Endothelial cell of umbilical vein (primary cell): ENCODE results near the gene PPARD. TPM values are rescaled to one million over a fixed set of nuclear protein-coding genes. Genes with fewer than 3 reads are reported as not detected.

ENCODE experiments used
- BruUV-seq: library from RNA; stranded (reverse); fragments of 400-500 nt; replicated peaks from 2 replicates; lab custom pipeline; 2021; lab: Mats Ljungman, UMichigan
- CTCF ChIA-PET: fragments of 300-600, 350-600 bp; sonication (Branson Sonifier 250); formaldehyde crosslinking; loops from one replicate; lab custom pipeline; 2021; ENCODE audit warnings: antibody characterized with exemption, inconsistent platforms; lab: Charles Lee
- POLR2A ChIA-PET: fragments of 300-600, 350-600 bp; sonication (Branson Sonifier 250); formaldehyde crosslinking; loops from one replicate; lab custom pipeline; 2021; ENCODE audit warnings: antibody characterized with exemption, inconsistent platforms; lab: Charles Lee
- DNase-seq: peaks from one replicate; pipeline ENCODE4 v3.0.0-alpha.2; 2011; ENCODE audit warnings: low read depth, low spot score
- FAIRE-seq: peaks from 2 replicates; lab custom pipeline; 2011; peaks lifted over from hg19 to GRCh38; lab: Jason Lieb, UNC
- H2AFZ ChIP-seq: 2 replicates; pipeline ENCODE4 v1.6.0; 2012; ENCODE audit warnings: low read depth, low read length, control low read depth, inconsistent platforms
- H3K27ac ChIP-seq: 2 replicates; pipeline ENCODE4 v1.5.1; 2011; ENCODE audit warnings: low read depth, mild to moderate bottlenecking, control low read depth, low read length, moderate library complexity; ENCODE audit not compliant: insufficient read depth
- H3K27me3 ChIP-seq, 2 experiments: 2 replicates each; pipeline versions ENCODE4 v1.6.0 to v1.6.1; 2011; ENCODE audit warnings: low read length in 2 of 2, mixed read lengths in 1 of 2; ENCODE audit not compliant: control insufficient read depth in 2 of 2, insufficient read depth in 2 of 2
- H3K36me3 ChIP-seq, 2 experiments: 2 replicates in 1 of 2; 3 replicates in 1 of 2; pipeline ENCODE4 v1.5.1; 2011; ENCODE audit warnings: low read length in 2 of 2, mild to moderate bottlenecking in 1 of 2, moderate library complexity in 1 of 2; ENCODE audit not compliant: control insufficient read depth in 2 of 2, insufficient read depth in 2 of 2; ENCODE audit errors: extremely low read depth in 1 of 2
- H3K4me1 ChIP-seq: 3 replicates; pipeline ENCODE4 v1.5.1; 2011; ENCODE audit warnings: mild to moderate bottlenecking, low read length; ENCODE audit not compliant: control insufficient read depth, insufficient read depth; ENCODE audit errors: extremely low read depth
- H3K4me2 ChIP-seq: 2 replicates; pipeline ENCODE4 v1.6.1; 2011; ENCODE audit warnings: low read length, control low read depth, mixed read lengths; ENCODE audit not compliant: insufficient read depth
- H3K4me3 ChIP-seq, 3 experiments: fragments of 200-600 bp in 1 of 3; sonication (generic), shearing (Covaris generic) in 1 of 3; replicated peaks in 1 of 3; 2 replicates each; pipeline ENCODE4 v1.5.1; 2011 to 2016; ENCODE audit warnings: control low read depth in 3 of 3, low read length in 3 of 3, mild to moderate bottlenecking in 2 of 3, inconsistent platforms in 1 of 3, low read depth in 1 of 3, moderate library complexity in 1 of 3; ENCODE audit not compliant: insufficient read depth in 1 of 3
- H3K79me2 ChIP-seq: 2 replicates; pipeline ENCODE4 v1.6.0; 2012; ENCODE audit warnings: low read length, inconsistent platforms; ENCODE audit not compliant: control insufficient read depth, insufficient read depth
- H3K9ac ChIP-seq: replicated peaks from 2 replicates; pipeline ENCODE3; 2011; ENCODE audit warnings: low read length, control low read depth; ENCODE audit not compliant: insufficient read depth; ENCODE audit errors: extremely low read depth
- H3K9me1 ChIP-seq: replicated peaks from 3 replicates; pipeline ENCODE4 v1.6.0; 2011; ENCODE audit warnings: mild to moderate bottlenecking, low read length; ENCODE audit not compliant: control insufficient read depth, insufficient read depth; ENCODE audit errors: extremely low read depth
- H3K9me3 ChIP-seq: replicated peaks from 2 replicates; pipeline ENCODE4 v1.5.1; 2012; ENCODE audit warnings: low read length, inconsistent platforms; ENCODE audit not compliant: control insufficient read depth, insufficient read depth
- H4K20me1 ChIP-seq: replicated peaks from 2 replicates; pipeline ENCODE3; 2011; ENCODE audit warnings: mild to moderate bottlenecking, low read length; ENCODE audit not compliant: control insufficient read depth, insufficient read depth; ENCODE audit errors: extremely low read depth
- CTCF ChIP-seq, 2 donors: IDR thresholded peaks; 1 replicate in 1 of 2; 2 replicates in 1 of 2; pipeline ENCODE4 v1.5.1; 2011; ENCODE audit warnings: low read length in 2 of 2, mild to moderate bottlenecking in 2 of 2, moderate library complexity in 2 of 2, control low read depth in 1 of 2, inconsistent platforms in 1 of 2, low read depth in 1 of 2; ENCODE audit not compliant: insufficient read depth in 1 of 2; ENCODE audit errors: extremely low read depth in 1 of 2
- EZH2 ChIP-seq: IDR thresholded peaks from 2 replicates; pipeline ENCODE4 v1.6.1; 2012; ENCODE audit warnings: borderline replicate concordance, low read depth, mild to moderate bottlenecking, moderate library complexity, low read length, inconsistent platforms; ENCODE audit not compliant: severe bottlenecking
- FOS ChIP-seq: IDR thresholded peaks from 2 replicates; pipeline ENCODE4 v1.6.1; 2011; ENCODE audit warnings: mild to moderate bottlenecking, low read length, moderate library complexity, borderline replicate concordance; ENCODE audit not compliant: insufficient read depth
- GATA2 ChIP-seq: IDR thresholded peaks from 2 replicates; pipeline ENCODE4 v1.7.0; 2011; ENCODE audit warnings: low read depth, mild to moderate bottlenecking, moderate library complexity, mixed read lengths, low read length; ENCODE audit not compliant: insufficient read length, insufficient read depth
- JUN ChIP-seq: IDR thresholded peaks from 2 replicates; pipeline ENCODE4 v1.6.1; 2011; ENCODE audit warnings: borderline replicate concordance, low read depth; ENCODE audit not compliant: insufficient read length, insufficient read depth
- MAX ChIP-seq: IDR thresholded peaks from 2 replicates; pipeline ENCODE4 v1.6.1; 2011; ENCODE audit not compliant: insufficient read depth, insufficient read length
- MYC ChIP-seq: IDR thresholded peaks from one replicate; pipeline ENCODE4 v1.6.1; 2011; ENCODE audit warnings: mild to moderate bottlenecking, low read depth, low read length
- POLR2A ChIP-seq: IDR thresholded peaks from 2 replicates; pipeline ENCODE4 v1.6.1; 2012; ENCODE audit warnings: low read depth, mild to moderate bottlenecking, control low read depth, low read length
- POLR2AphosphoS5 ChIP-seq: IDR thresholded peaks from 2 replicates; pipeline ENCODE4 v1.6.1; 2012; ENCODE audit warnings: low read depth, mild to moderate bottlenecking, control low read depth, low read length, moderate library complexity; ENCODE audit not compliant: insufficient read depth
- dilution Hi-C: fragments of 300-500 bp; cut with MboI; formaldehyde crosslinking; loops from one replicate; pipeline ENCODE4 v1.15.0; 2019; ENCODE audit warnings: low sequenced_read_pairs; ENCODE audit not compliant: extremely low pct_ligation_motif_present
- intact Hi-C: fragments of 100-400 bp; cut with micrococcal nuclease; formaldehyde crosslinking; loops from one replicate; pipeline ENCODE4 v1.10.0; 2022
- polyA plus RNA-seq, 4 experiments: library from polyadenylated mRNA; depleted of rRNA in 3 of 4; stranded (reverse) in 3 of 4; unstranded in 1 of 4; fragments of >200 nt; gene quantifications; 2 replicates each; pipeline versions ENCODE4 v1.2.1 to v1.2.3, GENCODE V29; 2011 to 2012; ENCODE audit warnings: missing spikeins in 1 of 4
- total RNA-seq: library from RNA; stranded (reverse); gene quantifications from 2 replicates; pipeline ENCODE4 v1.2.3, GENCODE V29; 2021

PPARD gene
- total and polyA plus RNA-seq, 2 donors (not counting 3 experiments of a cell fraction or from before 2014, with no cell fraction given), result 23.4 to 29.2 TPM

GRCh38 chr6:35312807-35313206, 29.6 kb upstream of the PPARD start:
- CTCF ChIA-PET, result no interaction called here

More at GRCh38 chr6:35312807-35313206, 29.6 kb upstream of the PPARD start:
- Histone ChIP-seq H3K4me1 (peaks cover 6% of the 10 kb centered on the region), H2AFZ (no peak overlapping the region), H3K9ac (no peak overlapping the region), H3K9me1 (no peaks in the 10 kb centered on the region), H3K36me3 (no peaks in the 10 kb centered on the region), H3K4me2 (no peak overlapping the region), H4K20me1 (no peaks in the 10 kb centered on the region), H3K27ac (no peak overlapping the region), H3K4me3 (no peak overlapping the region), H3K9me3 (no peaks in the 10 kb centered on the region), H3K79me2 (no peaks in the 10 kb centered on the region), H3K27me3 (peaks cover 9 to 10% of the 10 kb centered on the region in 2 experiments)
- POLR2A ChIA-PET, result no interaction called here
- intact Hi-C loops, result no loop called here
- no TSS peak for BruUV-seq
- FAIRE-seq (no peak), DNase-seq (no peak)
- TF ChIP-seq JUN, result no peak
- TF ChIP-seq POLR2A, result no peak
- TF ChIP-seq EZH2, result no peak
- no peak for TF ChIP-seq CTCF (IDR thresholded peaks at IDR 0.05; ENCODE audit: extremely low read depth in 1 of 2, insufficient read depth in 1 of 2, low read depth in 1 of 2, low read length in 2 of 2)
- no peak for TF ChIP-seq FOS
- no peak for TF ChIP-seq MAX
- no peak for TF ChIP-seq POLR2AphosphoS5
- no peak for TF ChIP-seq GATA2
- TF ChIP-seq MYC, result no peak
- dilution Hi-C loops, result no loop called here
